H1 (cell line): ENCODE results near the gene PIK3R3. TPM values are rescaled to one million over a fixed set of nuclear protein-coding genes. Genes with fewer than 3 reads are reported as not detected.

Experiments used
- BACH1 ChIP-seq: IDR thresholded peaks from 2 replicates; pipeline ENCODE4 v1.6.1; 2012; ENCODE audit warnings: low read length, improper control_type of control experiment
- CREB1 ChIP-seq: IDR thresholded peaks from 2 replicates; pipeline ENCODE4 v1.6.1; 2012; ENCODE audit warnings: inconsistent platforms
- FOSL1 ChIP-seq: IDR thresholded peaks from 2 replicates; pipeline ENCODE4 v1.6.1; 2011; ENCODE audit warnings: mild to moderate bottlenecking, low read depth, low read length, moderate library complexity; ENCODE audit not compliant: insufficient read depth
- TAF1 ChIP-seq: IDR thresholded peaks from 2 replicates; pipeline ENCODE4 v1.6.1; 2011; ENCODE audit warnings: mild to moderate bottlenecking, low read depth, low read length
- polyA plus RNA-seq, 7 experiments: library from polyadenylated mRNA; depleted of rRNA in 3 of 7; stranded (reverse) in 5 of 7; unstranded in 2 of 7; fragments of >200 nt in 5 of 7; fragments of 200-250 nt in 2 of 7; gene quantifications; 1 replicate in 5 of 7; 2 replicates in 1 of 7; 4 replicates in 1 of 7; pipeline versions ENCODE4 v1.2.1 to v1.2.3, GENCODE V29; 2011 to 2013; ENCODE audit warnings: missing spikeins in 2 of 7, mixed read lengths in 2 of 7
- total RNA-seq: library from RNA; stranded (reverse); fragmentation: NEBNext Ultra II Directional; extraction: Animal tissue kit (Norgen Biotek cat#: 25700); gene quantifications from 2 replicates; pipeline ENCODE4 v1.2.1, GENCODE V29; 2021

PIK3R3 gene
- total and polyA plus RNA-seq, 2 of the 8 experiments (the other 6 are each of a cell fraction or from before 2014, with no cell fraction given): 5.3 to 13.6 TPM

- TF ChIP-seq FOSL1: no peak
- TF ChIP-seq BACH1: no peak
- TF ChIP-seq CREB1: no peak
- no peak for TF ChIP-seq TAF1
- TF ChIP-seq, all 59 proteins: peak for 0
Measured at GRCh38 chr1:46133781-46134350, 1.4 kb upstream of the PIK3R3 start (continued).
